IPS DF 4.7 (cell line): ENCODE measurements around the gene SLC13A3.

Experiments used
- DNase-seq: peaks from one replicate; pipeline ENCODE4 v3.0.0-alpha.2; 2013; ENCODE audit warnings: low spot score; ENCODE audit errors: extremely low read depth

The SLC13A3 gene

GRCh38 chr20:46543033-46543432 is 108.2 kb downstream of the SLC13A3 start:
- DNase-seq = no peak

- DNase-seq = no peak
Observed at GRCh38 chr20:46541229-46541935, 109.9 kb downstream of the SLC13A3 start.

- no peak for DNase-seq
Observed at GRCh38 chr20:46539113-46539512, 112.1 kb downstream of the SLC13A3 start.

GRCh38 chr20:46530640-46531039 is 120.6 kb downstream of the SLC13A3 start:
- DNase-seq = no peak

- DNase-seq = no peak
Observed at GRCh38 chr20:46523696-46524328, 127.4 kb downstream of the SLC13A3 start.

DNA sequence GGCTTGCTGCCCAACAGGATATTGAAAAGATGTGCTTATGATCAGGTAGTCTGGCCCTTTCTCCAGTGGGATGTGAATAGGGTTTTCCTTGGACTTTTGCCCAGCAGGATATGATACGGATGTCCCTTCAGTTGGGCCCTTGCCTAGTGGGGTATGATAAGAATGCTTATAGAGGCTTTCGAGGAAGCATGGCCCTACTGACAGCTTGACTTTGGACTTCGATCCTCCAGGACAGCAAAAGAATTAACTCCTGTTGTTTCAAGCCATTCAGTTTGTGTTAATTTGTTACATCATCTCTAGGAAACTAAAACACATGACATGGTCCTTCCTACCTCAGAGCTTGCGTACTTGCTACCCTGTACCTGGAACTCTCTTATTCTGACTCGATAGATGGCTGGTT is 128.2 kb downstream of the SLC13A3 start:
- DNase-seq = no peak

- DNase-seq = peak; percentile 74
Observed at GRCh38 chr20:46520976-46521579, 130.2 kb downstream of the SLC13A3 start.

GRCh38 chr20:46520540-46520939 is 130.7 kb downstream of the SLC13A3 start:
- no peak for DNase-seq

GRCh38 chr20:46519471-46520068 is 131.7 kb downstream of the SLC13A3 start:
- DNase-seq = no peak

- peak; percentile 49 for DNase-seq
Observed at GRCh38 chr20:46512943-46513844, 138.1 kb downstream of the SLC13A3 start, which contains the start of gene ZNF334. TSS of gene ZNF334 (minus strand) at chr20:46513559. CDS start at chr20:46512102, 1,457 bp downstream.

DNA sequence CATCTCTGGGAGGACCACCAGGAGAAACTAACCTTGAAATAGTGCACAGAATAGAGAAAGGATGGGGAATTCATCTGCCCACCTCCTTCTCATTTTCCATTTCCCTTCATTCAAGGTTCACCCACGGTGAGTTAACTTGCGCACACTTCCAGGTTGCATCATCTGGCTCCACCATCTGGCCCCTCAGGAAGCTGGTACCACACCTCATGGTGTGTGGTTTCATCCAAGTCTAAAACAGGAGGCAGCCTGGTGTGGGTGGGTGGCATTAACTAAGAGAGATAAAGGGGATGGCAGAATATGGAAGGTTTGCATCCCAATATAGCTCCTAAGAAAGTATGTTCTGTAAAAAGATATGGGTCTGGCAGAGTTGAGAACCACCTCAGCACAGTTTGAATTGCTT is 141.7 kb downstream of the SLC13A3 start:
- no peak for DNase-seq
